Endothelial cell of umbilical vein (primary cell): ENCODE measurements around the gene CLN6. TPM values are rescaled to one million over a fixed set of nuclear protein-coding genes. Genes with fewer than 3 reads are reported as not detected.

ENCODE experiments used
- BruUV-seq: library from RNA; stranded (reverse); fragments of 400-500 nt; replicated peaks from 2 replicates; lab custom pipeline; 2021; lab: Mats Ljungman, UMichigan
- CTCF ChIA-PET: fragments of 300-600, 350-600 bp; sonication (Branson Sonifier 250); formaldehyde crosslinking; loops from one replicate; lab custom pipeline; 2021; ENCODE audit warnings: antibody characterized with exemption, inconsistent platforms; lab: Charles Lee
- POLR2A ChIA-PET: fragments of 300-600, 350-600 bp; sonication (Branson Sonifier 250); formaldehyde crosslinking; loops from one replicate; lab custom pipeline; 2021; ENCODE audit warnings: antibody characterized with exemption, inconsistent platforms; lab: Charles Lee
- DNase-seq: peaks from one replicate; pipeline ENCODE4 v3.0.0-alpha.2; 2011; ENCODE audit warnings: low read depth, low spot score
- FAIRE-seq: peaks from 2 replicates; lab custom pipeline; 2011; peaks lifted over from hg19 to GRCh38; lab: Jason Lieb, UNC
- H2AFZ ChIP-seq: 2 replicates; pipeline ENCODE4 v1.6.0; 2012; ENCODE audit warnings: low read depth, low read length, control low read depth, inconsistent platforms
- H3K27ac ChIP-seq: 2 replicates; pipeline ENCODE4 v1.5.1; 2011; ENCODE audit warnings: low read depth, mild to moderate bottlenecking, control low read depth, low read length, moderate library complexity; ENCODE audit not compliant: insufficient read depth
- H3K27me3 ChIP-seq, 2 experiments: 2 replicates each; pipeline versions ENCODE4 v1.6.0 to v1.6.1; 2011; ENCODE audit warnings: low read length in 2 of 2, mixed read lengths in 1 of 2; ENCODE audit not compliant: control insufficient read depth in 2 of 2, insufficient read depth in 2 of 2
- H3K36me3 ChIP-seq, 2 experiments: 2 replicates in 1 of 2; 3 replicates in 1 of 2; pipeline ENCODE4 v1.5.1; 2011; ENCODE audit warnings: low read length in 2 of 2, mild to moderate bottlenecking in 1 of 2, moderate library complexity in 1 of 2; ENCODE audit not compliant: control insufficient read depth in 2 of 2, insufficient read depth in 2 of 2; ENCODE audit errors: extremely low read depth in 1 of 2
- H3K4me1 ChIP-seq: 3 replicates; pipeline ENCODE4 v1.5.1; 2011; ENCODE audit warnings: mild to moderate bottlenecking, low read length; ENCODE audit not compliant: control insufficient read depth, insufficient read depth; ENCODE audit errors: extremely low read depth
- H3K4me2 ChIP-seq: 2 replicates; pipeline ENCODE4 v1.6.1; 2011; ENCODE audit warnings: low read length, control low read depth, mixed read lengths; ENCODE audit not compliant: insufficient read depth
- H3K4me3 ChIP-seq, 3 experiments: fragments of 200-600 bp in 1 of 3; sonication (generic), shearing (Covaris generic) in 1 of 3; replicated peaks in 1 of 3; 2 replicates each; pipeline ENCODE4 v1.5.1; 2011 to 2016; ENCODE audit warnings: control low read depth in 3 of 3, low read length in 3 of 3, mild to moderate bottlenecking in 2 of 3, inconsistent platforms in 1 of 3, low read depth in 1 of 3, moderate library complexity in 1 of 3; ENCODE audit not compliant: insufficient read depth in 1 of 3
- H3K79me2 ChIP-seq: 2 replicates; pipeline ENCODE4 v1.6.0; 2012; ENCODE audit warnings: low read length, inconsistent platforms; ENCODE audit not compliant: control insufficient read depth, insufficient read depth
- H3K9ac ChIP-seq: replicated peaks from 2 replicates; pipeline ENCODE3; 2011; ENCODE audit warnings: low read length, control low read depth; ENCODE audit not compliant: insufficient read depth; ENCODE audit errors: extremely low read depth
- H3K9me1 ChIP-seq: replicated peaks from 3 replicates; pipeline ENCODE4 v1.6.0; 2011; ENCODE audit warnings: mild to moderate bottlenecking, low read length; ENCODE audit not compliant: control insufficient read depth, insufficient read depth; ENCODE audit errors: extremely low read depth
- H3K9me3 ChIP-seq: replicated peaks from 2 replicates; pipeline ENCODE4 v1.5.1; 2012; ENCODE audit warnings: low read length, inconsistent platforms; ENCODE audit not compliant: control insufficient read depth, insufficient read depth
- H4K20me1 ChIP-seq: replicated peaks from 2 replicates; pipeline ENCODE3; 2011; ENCODE audit warnings: mild to moderate bottlenecking, low read length; ENCODE audit not compliant: control insufficient read depth, insufficient read depth; ENCODE audit errors: extremely low read depth
- CTCF ChIP-seq, 2 donors: IDR thresholded peaks; 1 replicate in 1 of 2; 2 replicates in 1 of 2; pipeline ENCODE4 v1.5.1; 2011; ENCODE audit warnings: low read length in 2 of 2, mild to moderate bottlenecking in 2 of 2, moderate library complexity in 2 of 2, control low read depth in 1 of 2, inconsistent platforms in 1 of 2, low read depth in 1 of 2; ENCODE audit not compliant: insufficient read depth in 1 of 2; ENCODE audit errors: extremely low read depth in 1 of 2
- EZH2 ChIP-seq: IDR thresholded peaks from 2 replicates; pipeline ENCODE4 v1.6.1; 2012; ENCODE audit warnings: borderline replicate concordance, low read depth, mild to moderate bottlenecking, moderate library complexity, low read length, inconsistent platforms; ENCODE audit not compliant: severe bottlenecking
- GATA2 ChIP-seq: IDR thresholded peaks from 2 replicates; pipeline ENCODE4 v1.7.0; 2011; ENCODE audit warnings: low read depth, mild to moderate bottlenecking, moderate library complexity, mixed read lengths, low read length; ENCODE audit not compliant: insufficient read length, insufficient read depth
- JUN ChIP-seq: IDR thresholded peaks from 2 replicates; pipeline ENCODE4 v1.6.1; 2011; ENCODE audit warnings: borderline replicate concordance, low read depth; ENCODE audit not compliant: insufficient read length, insufficient read depth
- MAX ChIP-seq: IDR thresholded peaks from 2 replicates; pipeline ENCODE4 v1.6.1; 2011; ENCODE audit not compliant: insufficient read depth, insufficient read length
- MYC ChIP-seq: IDR thresholded peaks from one replicate; pipeline ENCODE4 v1.6.1; 2011; ENCODE audit warnings: mild to moderate bottlenecking, low read depth, low read length
- POLR2AphosphoS5 ChIP-seq: IDR thresholded peaks from 2 replicates; pipeline ENCODE4 v1.6.1; 2012; ENCODE audit warnings: low read depth, mild to moderate bottlenecking, control low read depth, low read length, moderate library complexity; ENCODE audit not compliant: insufficient read depth
- dilution Hi-C: fragments of 300-500 bp; cut with MboI; formaldehyde crosslinking; loops from one replicate; pipeline ENCODE4 v1.15.0; 2019; ENCODE audit warnings: low sequenced_read_pairs; ENCODE audit not compliant: extremely low pct_ligation_motif_present
- intact Hi-C: fragments of 100-400 bp; cut with micrococcal nuclease; formaldehyde crosslinking; loops from one replicate; pipeline ENCODE4 v1.10.0; 2022
- polyA plus RNA-seq, 4 experiments: library from polyadenylated mRNA; depleted of rRNA in 3 of 4; stranded (reverse) in 3 of 4; unstranded in 1 of 4; fragments of >200 nt; gene quantifications; 2 replicates each; pipeline versions ENCODE4 v1.2.1 to v1.2.3, GENCODE V29; 2011 to 2012; ENCODE audit warnings: missing spikeins in 1 of 4
- total RNA-seq: library from RNA; stranded (reverse); gene quantifications from 2 replicates; pipeline ENCODE4 v1.2.3, GENCODE V29; 2021

Gene CLN6
- total and polyA plus RNA-seq, 2 donors (not counting 3 experiments of a cell fraction or from before 2014, with no cell fraction given): 53.9 to 75.5 TPM

- Histone ChIP-seq H3K27me3 (no peaks in the 10 kb centered on the region), H3K79me2 (no peaks in the 10 kb centered on the region), H3K4me1 (peaks cover 5% of the 10 kb centered on the region), H3K9ac (no peak overlapping the region), H3K4me3 (no peak overlapping the region), H3K9me3 (no peaks in the 10 kb centered on the region), H4K20me1 (no peaks in the 10 kb centered on the region), H3K4me2 (no peak overlapping the region), H2AFZ (no peak overlapping the region), H3K27ac (no peak overlapping the region), H3K36me3 (peaks cover 0 to 2% of the 10 kb centered on the region in 2 experiments), H3K9me1 (no peaks in the 10 kb centered on the region)
- no peak for TF ChIP-seq MAX
- TF ChIP-seq MYC: no peak
- no peak for TF ChIP-seq POLR2AphosphoS5
- no peak for TF ChIP-seq CTCF (IDR thresholded peaks at IDR 0.05; ENCODE audit: extremely low read depth in 1 of 2, insufficient read depth in 1 of 2, low read depth in 1 of 2, low read length in 2 of 2)
- TF ChIP-seq JUN: no peak
- TF ChIP-seq GATA2: no peak
- TF ChIP-seq EZH2: no peak
- ChIA-PET POLR2A (no interaction called here), CTCF (interaction anchor here (0.7 to 0.9 kb wide), 2 partner anchors 11 to 337 kb away, joined by 3 to 4 read pairs; no protein-coding TSS in a partner anchor)
- no peak for FAIRE-seq
- no peak for DNase-seq
- BruUV-seq: no TSS peak
- intact Hi-C loops (no loop called here), dilution Hi-C loops (no loop called here)
Measured at GRCh38 chr15:68200016-68200861, 29.3 kb downstream of the CLN6 start.
